Measurements from ENCODE around the gene H2AZ2. TPM values are rescaled to one million over a fixed set of nuclear protein-coding genes. Genes with fewer than 3 reads are reported as not detected.
A peak's percentile ranks its signal among the peaks of the same experiment; 100 is the strongest.
"Not testable (repeated sequence)": the region's sequence is repeated elsewhere in the genome, so short reads cannot be mapped to it uniquely, and the experiment has no call there.

Gene H2AZ2
- total RNA-seq, 8 experiments from 2014 or later = 58.6 to 270 (median 130) TPM

DNA sequence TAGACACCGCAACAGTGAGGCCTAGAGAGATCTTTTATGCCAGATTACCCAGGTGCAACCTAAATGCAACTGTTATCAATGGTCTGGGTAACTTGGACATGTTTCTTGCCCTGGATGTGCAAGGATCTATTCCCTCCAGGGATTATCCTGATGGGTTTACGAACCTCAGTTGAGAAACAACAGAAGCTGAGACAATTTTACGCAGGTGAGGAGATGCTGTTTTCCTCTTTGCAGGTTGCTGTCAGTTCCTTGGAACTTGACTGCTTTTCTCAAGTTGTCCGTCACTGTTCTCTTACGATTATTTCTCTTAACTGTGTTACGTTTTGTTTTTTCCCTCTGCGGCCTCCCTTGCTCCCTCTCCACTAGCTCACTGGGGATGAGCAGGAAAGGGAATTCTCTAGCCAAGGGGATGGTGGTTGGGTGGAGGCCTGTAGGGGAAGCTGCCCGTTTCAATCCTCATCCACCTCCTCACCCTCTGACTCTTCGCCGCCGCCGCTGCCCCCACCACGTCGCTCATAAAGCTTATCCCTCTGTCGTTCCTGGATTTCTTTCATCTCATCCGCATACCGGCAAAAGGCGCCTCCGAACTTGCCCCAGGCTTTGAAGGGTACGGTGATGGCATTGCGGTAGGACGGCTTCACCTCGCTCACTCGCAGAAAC is 36.2 kb upstream of the H2AZ2 start:
- 13 to 86% (median 30%) methylated on average over 2 to 20 of the region's 24 CpGs; no CpG with 5 or more reads in 1 of the 10 experiments for WGBS, 10 experiments
- in situ Hi-C loops (cut with MboI; ENCODE audit: low pct_unique_long_range_greater_than_20kb in 2 of 9, low sequenced_read_pairs in 9 of 9, unreplicated experiment in 9 of 9) = no loop called here
- peak overlapping the region; percentile 97 to 98 for H3K27ac ChIP-seq
- peak overlapping the region; percentile 61 to 91 (median 81) for H3K4me3 ChIP-seq
- H3K4me1 ChIP-seq (replicated peaks in 1 of 2) = peaks cover 17 to 27% of the 10 kb centered on the region in 2 donors
- no peak for ATAC-seq (replicated peaks in 6 of 8)

DNA sequence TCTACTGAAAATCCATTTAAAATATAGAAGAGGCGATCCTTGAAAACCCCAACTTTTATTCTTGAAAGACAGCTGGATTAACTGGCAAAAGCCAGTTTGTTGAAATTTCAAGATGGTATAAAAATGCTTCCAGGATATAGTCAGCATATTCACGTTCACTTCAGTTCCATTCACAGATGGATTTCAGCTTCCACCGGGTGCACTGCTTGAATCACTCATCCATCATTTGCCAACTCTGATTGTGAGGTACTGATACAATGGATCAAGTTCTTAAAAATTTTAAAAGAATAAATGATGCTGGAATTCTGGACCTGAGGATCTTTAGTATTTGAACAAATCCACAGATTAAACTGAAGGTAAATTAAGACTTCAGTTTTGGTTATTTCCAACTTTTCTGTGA is 35.0 kb upstream of the H2AZ2 start:
- Histone ChIP-seq H3K4me3 (peak overlapping the region; percentile 61 to 91 (median 81)), H3K27ac (no peak overlapping the region), H3K4me1 (replicated peaks in 1 of 2) (peaks cover 17 to 27% of the 10 kb centered on the region in 2 donors)
- in situ Hi-C loops (cut with MboI; ENCODE audit: low pct_unique_long_range_greater_than_20kb in 2 of 9, low sequenced_read_pairs in 9 of 9, unreplicated experiment in 9 of 9) = no loop called here
- ATAC-seq (replicated peaks in 6 of 8) = no peak
- 8 to 69% (median 42%) methylated on average over 2 to 3 of the region's 3 CpGs; no CpG with 5 or more reads in 1 of the 10 experiments for WGBS, 10 experiments

DNA sequence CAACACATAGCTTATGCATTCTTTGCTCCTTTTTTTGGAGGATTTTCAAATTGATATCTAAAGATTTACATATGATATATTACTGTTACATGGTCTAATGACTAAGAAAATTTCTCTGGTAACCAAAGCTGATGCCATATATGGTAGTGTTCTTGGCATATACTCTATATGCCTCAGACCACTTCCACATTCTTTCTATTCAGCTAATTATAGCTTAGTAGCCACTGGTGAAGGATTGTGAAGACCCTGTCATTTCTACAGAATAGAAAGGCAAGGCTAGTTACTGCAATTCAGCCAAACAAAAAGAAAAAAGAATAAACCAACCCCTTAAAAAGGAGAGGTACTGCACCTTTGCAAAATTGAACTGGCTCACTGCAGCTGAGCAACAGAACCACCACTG is 33.7 kb upstream of the H2AZ2 start:
- Histone ChIP-seq H3K4me1 (replicated peaks in 1 of 2) (peaks cover 17 to 27% of the 10 kb centered on the region in 2 donors), H3K27ac (peak overlapping the region in 1 of 2 donors; percentile 79), H3K4me3 (peak overlapping the region; percentile 61 to 91 (median 81))
- ATAC-seq (replicated peaks in 6 of 8) = peak in 1 of 8 experiments; percentile 29
- in situ Hi-C loops (cut with MboI; ENCODE audit: low pct_unique_long_range_greater_than_20kb in 2 of 9, low sequenced_read_pairs in 9 of 9, unreplicated experiment in 9 of 9) = no loop called here

DNA sequence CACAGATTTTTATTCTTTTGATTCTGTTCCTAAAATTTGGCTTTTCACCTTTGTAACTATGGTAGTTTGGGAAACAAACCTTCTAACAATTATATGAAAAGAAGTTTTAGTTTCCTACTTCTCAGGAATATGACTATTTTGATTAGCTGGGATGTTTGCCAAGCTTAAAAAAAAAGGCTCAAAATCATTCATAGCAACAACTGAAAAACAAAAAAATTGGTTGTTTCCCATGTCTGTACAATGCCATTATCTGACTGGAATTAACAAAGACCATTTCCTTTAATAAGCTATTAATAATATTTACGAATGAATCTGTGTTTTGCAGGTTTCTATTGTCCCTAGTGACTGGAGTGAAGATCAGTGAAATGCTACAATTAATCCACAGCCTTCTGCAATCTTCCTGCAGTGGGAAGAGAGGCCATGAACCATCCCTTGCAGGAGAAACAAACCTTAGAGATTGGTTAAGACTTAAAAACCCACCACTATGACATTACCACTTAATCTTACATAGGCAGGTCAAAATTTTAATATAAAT is 33.2 kb upstream of the H2AZ2 start:
- in situ Hi-C loops (cut with MboI; ENCODE audit: low pct_unique_long_range_greater_than_20kb in 2 of 9, low sequenced_read_pairs in 9 of 9, unreplicated experiment in 9 of 9) = no loop called here
- ATAC-seq (replicated peaks in 6 of 8) = no peak
- H3K4me1 ChIP-seq (replicated peaks in 1 of 2) = peaks cover 15 to 22% of the 10 kb centered on the region in 2 donors
- H3K4me3 ChIP-seq = peak overlapping the region; percentile 61 to 91 (median 81)
- H3K27ac ChIP-seq = peak overlapping the region in 1 of 2 donors; percentile 79
- 20 to 83% (median 50%) methylated on average over 1 of the region's 1 CpG; no CpG with 5 or more reads in 3 of the 10 experiments for WGBS, 10 experiments

DNA sequence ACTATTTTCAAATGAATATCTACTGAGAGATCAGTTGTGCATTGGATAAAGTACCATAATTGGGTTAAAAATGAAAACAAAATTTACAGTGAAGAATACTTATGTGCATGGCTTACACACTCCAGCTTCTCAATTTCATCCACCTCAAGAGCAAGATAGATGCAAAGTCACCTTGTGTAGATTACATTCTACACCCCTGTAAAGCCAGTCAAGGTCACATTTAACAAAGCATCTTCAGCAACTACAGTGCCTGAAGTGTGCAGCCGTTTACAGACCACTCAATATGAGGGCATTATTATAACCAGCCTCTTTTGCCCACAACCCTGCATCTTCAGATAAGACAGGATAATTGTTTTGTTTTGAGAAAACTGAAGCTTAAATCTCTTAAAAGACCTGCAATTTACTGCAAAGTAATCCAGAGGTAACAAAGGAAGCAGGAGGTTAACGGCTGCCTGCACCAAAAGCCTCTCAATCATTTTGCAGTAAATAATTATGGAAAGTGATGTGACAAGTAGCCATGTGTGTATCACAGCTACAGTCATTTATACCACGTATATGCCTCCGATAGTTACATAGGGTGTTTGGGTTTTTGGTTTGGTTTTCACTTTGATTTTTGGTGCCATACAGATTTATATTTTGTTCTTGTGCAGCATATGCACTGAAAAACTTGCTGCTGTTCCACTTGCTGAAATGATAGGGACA is 32.6 kb upstream of the H2AZ2 start:
- WGBS, 10 experiments = 0 to 70% (median 46%) methylated on average over 1 to 4 of the region's 4 CpGs
- H3K4me3 ChIP-seq = peak overlapping the region; percentile 61 to 91 (median 81)
- no peak overlapping the region for H3K27ac ChIP-seq
- peaks cover 15 to 20% of the 10 kb centered on the region in 2 donors for H3K4me1 ChIP-seq (replicated peaks in 1 of 2)
- in situ Hi-C loops (cut with MboI; ENCODE audit: low pct_unique_long_range_greater_than_20kb in 2 of 9, low sequenced_read_pairs in 9 of 9, unreplicated experiment in 9 of 9) = no loop called here
- ATAC-seq (replicated peaks in 6 of 8) = no peak

DNA sequence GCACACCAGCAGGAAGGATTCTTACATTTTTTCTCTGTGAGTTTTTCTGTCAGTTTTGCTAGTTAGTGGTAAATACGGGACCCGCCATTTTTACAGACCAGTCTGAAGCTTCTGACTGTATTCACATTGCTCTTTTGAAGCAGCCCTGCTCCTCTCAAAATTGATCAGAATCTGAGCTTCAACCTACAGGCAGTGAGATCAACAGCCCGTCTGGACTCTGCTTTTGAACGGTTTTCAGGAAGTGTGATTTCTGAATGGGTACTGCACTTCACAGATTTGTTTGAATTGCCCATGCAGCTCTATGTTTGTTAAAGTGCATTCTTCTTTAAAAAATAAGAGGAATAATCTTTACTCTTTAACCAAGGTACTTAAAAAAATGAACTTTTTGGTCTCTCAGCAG is 28.5 kb upstream of the H2AZ2 start:
- Histone ChIP-seq H3K4me1 (replicated peaks in 1 of 2) (peaks cover 4% of the 10 kb centered on the region in 2 donors), H3K4me3 (no peak overlapping the region), H3K27ac (no peak overlapping the region)
- no peak for ATAC-seq (replicated peaks in 6 of 8)
- in situ Hi-C loops (cut with MboI; ENCODE audit: low pct_unique_long_range_greater_than_20kb in 2 of 9, low sequenced_read_pairs in 9 of 9, unreplicated experiment in 9 of 9) = no loop called here
- 50 to 100% (median 85%) methylated on average over 1 to 4 of the region's 4 CpGs; no CpG with 5 or more reads in 2 of the 10 experiments for WGBS, 10 experiments

DNA sequence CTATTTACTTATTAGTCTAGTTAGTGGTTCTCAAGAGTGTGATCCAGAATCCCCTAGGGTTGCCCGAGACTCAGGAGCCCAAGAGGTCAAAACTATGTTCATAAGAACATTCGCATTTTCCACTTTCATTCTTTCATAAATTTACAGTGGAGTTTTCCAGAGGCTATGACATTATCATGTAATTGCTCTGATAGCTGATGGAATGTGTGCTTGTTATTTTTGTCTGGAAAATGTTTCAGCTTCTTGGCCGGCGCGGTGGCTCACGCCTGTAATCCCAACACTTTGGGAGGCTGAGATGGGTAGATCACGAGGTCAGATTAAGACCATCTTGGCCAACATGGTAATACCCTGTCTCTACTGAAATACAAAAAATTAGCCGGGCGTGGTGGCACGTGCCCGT is 27.4 kb upstream of the H2AZ2 start:
- in situ Hi-C loops (cut with MboI; ENCODE audit: low pct_unique_long_range_greater_than_20kb in 2 of 9, low sequenced_read_pairs in 9 of 9, unreplicated experiment in 9 of 9) = no loop called here
- peak in 1 of 8 experiments; percentile 68 for ATAC-seq (replicated peaks in 6 of 8)
- Histone ChIP-seq H3K4me1 (replicated peaks in 1 of 2) (peaks cover 0 to 4% of the 10 kb centered on the region in 2 donors), H3K4me3 (no peak overlapping the region), H3K27ac (no peak overlapping the region)
- whole genome bisulfite sequencing, 10 experiments = 61 to 100% (median 95%) methylated on average over 2 to 11 of the region's 11 CpGs; no CpG with 5 or more reads in 2 of the 10 experiments

DNA sequence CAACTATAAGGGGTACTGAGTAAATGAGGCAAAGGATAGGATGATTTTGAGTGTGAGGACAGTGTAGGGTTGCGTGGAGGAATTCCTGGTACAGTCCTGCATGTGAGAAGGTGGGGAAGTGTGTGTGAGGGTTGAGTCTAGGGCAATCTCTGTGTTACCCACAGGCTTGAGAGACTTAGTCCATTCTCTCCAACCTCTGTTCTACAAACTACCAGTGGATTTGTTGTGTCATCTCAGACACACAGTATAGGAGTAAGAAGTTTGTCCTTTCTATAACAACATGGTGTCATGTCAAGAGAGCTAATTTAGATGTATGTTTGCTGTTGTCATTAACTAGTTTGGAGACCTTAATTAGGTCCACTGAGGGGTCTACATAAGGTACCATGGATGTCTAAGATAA is 24.9 kb upstream of the H2AZ2 start:
- in situ Hi-C loops (cut with MboI; ENCODE audit: low pct_unique_long_range_greater_than_20kb in 2 of 9, low sequenced_read_pairs in 9 of 9, unreplicated experiment in 9 of 9) = loop anchor here in 5 of 9 experiments (25.0 kb wide), 2 partner anchors 240 to 265 kb away; partner anchors contain the start of gene TBRG4 (in 1 of the 5)
- no peak overlapping the region for H3K4me3 ChIP-seq
- ATAC-seq (replicated peaks in 6 of 8) = no peak
- WGBS, 10 experiments = 33 to 100% (median 100%) methylated on average over 1 of the region's 1 CpG; no CpG with 5 or more reads in 4 of the 10 experiments
- H3K27ac ChIP-seq = no peak overlapping the region
- H3K4me1 ChIP-seq (replicated peaks in 1 of 2) = no peaks in the 10 kb centered on the region

DNA sequence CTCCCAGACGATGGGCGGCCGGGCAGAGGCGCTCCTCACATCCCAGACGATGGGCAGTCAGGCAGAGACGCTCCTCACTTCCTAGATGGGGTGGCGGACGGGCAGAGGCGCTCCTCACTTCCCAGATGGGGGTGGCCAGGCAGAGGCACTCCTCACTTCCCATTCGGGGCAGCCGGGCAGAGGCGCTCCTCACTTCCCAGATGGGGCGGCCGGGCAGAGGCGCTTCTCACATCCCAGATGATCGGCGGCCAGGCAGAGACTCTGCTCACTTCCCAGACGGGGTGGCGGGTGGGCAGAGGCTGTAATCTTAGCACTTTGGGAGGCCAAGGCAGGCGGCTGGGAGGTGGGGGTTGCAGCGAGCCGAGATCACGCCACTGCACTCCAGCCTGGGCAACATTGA is 24.0 kb upstream of the H2AZ2 start:
- H3K27ac ChIP-seq; ATAC-seq (replicated peaks in 6 of 8); H3K4me3 ChIP-seq; H3K4me1 ChIP-seq (replicated peaks in 1 of 2): not testable (repeated sequence)
- in situ Hi-C loops (cut with MboI; ENCODE audit: low pct_unique_long_range_greater_than_20kb in 2 of 9, low sequenced_read_pairs in 9 of 9, unreplicated experiment in 9 of 9) = loop anchor here in 5 of 9 experiments (25.0 kb wide), 2 partner anchors 240 to 265 kb away; partner anchors contain the start of gene TBRG4 (in 1 of the 5)
- WGBS, 10 experiments = no CpG with 5 or more reads among the region's 23 CpGs

DNA sequence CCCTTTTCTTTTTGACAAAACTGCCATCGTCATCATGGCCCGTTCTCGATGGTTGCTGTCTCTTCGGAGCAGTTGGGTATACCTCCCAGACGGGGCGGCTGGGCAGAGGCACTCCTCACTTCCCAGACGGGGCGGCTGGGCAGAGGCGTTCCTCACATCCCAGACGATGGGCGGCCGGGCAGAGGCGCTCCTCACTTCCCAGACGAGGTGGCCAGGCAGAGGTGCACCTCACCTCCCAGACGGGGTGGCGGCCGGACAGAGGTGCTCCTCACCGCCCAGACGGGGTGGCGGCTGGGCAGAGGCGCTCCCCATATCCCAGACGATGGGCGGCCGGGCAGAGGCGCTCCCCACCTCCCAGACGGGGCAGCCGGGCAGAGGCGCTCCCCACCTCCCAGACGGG is 22.9 kb upstream of the H2AZ2 start:
- in situ Hi-C loops (cut with MboI; ENCODE audit: low pct_unique_long_range_greater_than_20kb in 2 of 9, low sequenced_read_pairs in 9 of 9, unreplicated experiment in 9 of 9) = loop anchor here in 5 of 9 experiments (25.0 kb wide), 2 partner anchors 242 to 267 kb away; partner anchors contain the start of gene TBRG4 (in 1 of the 5)
- ATAC-seq (replicated peaks in 6 of 8); H3K27ac ChIP-seq; H3K4me3 ChIP-seq; H3K4me1 ChIP-seq (replicated peaks in 1 of 2): not testable (repeated sequence)
- 30 to 100% (median 78%) methylated on average over 2 to 4 of the region's 29 CpGs; no CpG with 5 or more reads in 6 of the 10 experiments for WGBS, 10 experiments

DNA sequence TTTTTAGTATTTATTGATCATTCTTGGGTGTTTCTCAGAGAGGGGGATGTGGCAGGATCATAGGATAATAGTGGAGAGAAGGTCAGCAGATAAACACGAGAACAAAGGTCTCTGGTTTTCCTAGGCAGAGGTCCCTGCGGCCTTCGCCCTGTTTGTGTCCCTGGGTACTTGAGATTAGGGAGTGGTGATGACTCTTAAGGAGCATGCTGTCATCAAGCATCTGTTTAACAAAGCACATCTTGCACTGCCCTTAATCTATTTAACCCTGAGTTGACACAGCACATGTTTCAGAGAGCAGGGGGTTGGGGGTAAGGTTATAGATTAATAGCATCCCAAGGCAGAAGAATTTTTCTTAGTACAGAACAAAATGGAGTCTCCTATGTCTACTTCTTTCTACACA is 22.4 kb upstream of the H2AZ2 start:
- in situ Hi-C loops (cut with MboI; ENCODE audit: low pct_unique_long_range_greater_than_20kb in 2 of 9, low sequenced_read_pairs in 9 of 9, unreplicated experiment in 9 of 9) = loop anchor here in 5 of 9 experiments (25.0 kb wide), 2 partner anchors 242 to 267 kb away; partner anchors contain the start of gene TBRG4 (in 1 of the 5)
- 74 to 100% (median 79%) methylated on average over 1 to 3 of the region's 3 CpGs; no CpG with 5 or more reads in 6 of the 10 experiments for WGBS, 10 experiments
- not testable (repeated sequence) for ATAC-seq (replicated peaks in 6 of 8); H3K27ac ChIP-seq; H3K4me1 ChIP-seq (replicated peaks in 1 of 2); H3K4me3 ChIP-seq

DNA sequence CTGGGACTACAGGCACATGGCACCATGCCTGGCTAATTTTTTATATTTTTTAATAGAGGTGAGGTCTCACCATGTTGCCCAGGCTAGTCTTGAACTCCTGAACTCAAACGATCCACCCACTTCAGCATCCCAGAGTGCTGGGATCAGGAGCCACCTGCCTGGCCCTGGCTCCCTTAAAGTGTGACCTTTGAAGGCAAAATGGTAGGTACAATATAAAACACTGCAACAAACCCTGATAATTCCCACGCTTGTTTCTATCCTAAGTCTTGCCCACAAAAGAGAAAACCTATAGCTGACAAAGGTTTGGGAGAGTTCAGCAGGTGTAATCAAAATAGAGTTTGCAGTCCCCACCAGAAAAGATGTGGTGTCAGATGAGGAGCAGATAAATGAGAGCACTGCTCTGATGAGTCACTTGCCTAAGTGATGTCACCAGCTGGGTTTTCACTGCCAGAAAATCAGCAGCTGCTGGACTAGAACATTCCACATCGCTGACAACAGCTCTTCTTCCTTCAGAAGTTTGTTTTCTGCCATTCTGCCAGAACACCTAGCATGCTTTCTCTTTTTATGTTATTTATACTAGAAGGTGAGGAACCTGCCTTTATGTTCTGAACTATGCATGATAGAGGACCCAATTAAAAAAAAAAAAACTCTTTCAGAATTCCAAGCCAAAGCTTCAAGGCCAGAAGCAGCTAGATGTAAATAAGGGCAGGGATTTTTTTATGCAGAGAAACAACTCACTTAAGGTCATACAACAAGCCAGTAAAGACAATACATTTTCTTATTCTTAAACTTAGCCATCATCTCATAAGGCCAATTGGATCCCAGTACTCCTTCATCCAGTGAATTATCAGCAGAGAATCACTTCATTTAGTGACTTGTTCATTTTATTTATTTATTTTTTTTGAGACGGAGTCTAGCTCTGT is 19.4 kb upstream of the H2AZ2 start:
- in situ Hi-C loops (cut with MboI; ENCODE audit: low pct_unique_long_range_greater_than_20kb in 2 of 9, low sequenced_read_pairs in 9 of 9, unreplicated experiment in 9 of 9) = loop anchor here in 5 of 9 experiments (25.0 kb wide), 2 partner anchors 245 to 270 kb away; partner anchors contain the start of gene TBRG4 (in 1 of the 5)
- Histone ChIP-seq H3K4me3 (no peak overlapping the region), H3K4me1 (replicated peaks in 1 of 2) (no peaks in the 10 kb centered on the region), H3K27ac (no peak overlapping the region)
- WGBS, 10 experiments = 20 to 83% (median 70%) methylated on average over 1 to 3 of the region's 4 CpGs; no CpG with 5 or more reads in 1 of the 10 experiments
- peak; percentile 65 to 100 (median 82) for ATAC-seq (replicated peaks in 6 of 8)
